ENCODE measurements around the gene RFNG. TPM values are rescaled to one million over a fixed set of nuclear protein-coding genes. Genes with fewer than 3 reads are reported as not detected.

Gene RFNG
- polyA plus RNA-seq, 2 of the 4 experiments (the other 2 are of a cell fraction), result 8.4 to 25.7 TPM

GRCh38 chr17:82062076-82062983 lies 10.7 kb upstream of the RFNG start (continued):
- TF ChIP-seq MAX (IDR thresholded peaks at IDR 0.05) (no peak), KDM5A (IDR thresholded peaks at IDR 0.05) (no peak), CEBPB (IDR thresholded peaks at IDR 0.05) (no peak), HMGXB4 (CRISPR knock-in tag; IDR thresholded peaks at IDR 0.05; ENCODE audit: borderline replicate concordance) (no peak), ZC3H11A (IDR thresholded peaks at IDR 0.05) (no peak), POLR2A (IDR thresholded peaks at IDR 0.05; ENCODE audit: low read length) (no peak), CBX2 (IDR thresholded peaks at IDR 0.05; ENCODE audit: borderline replicate concordance, low read depth) (no peak), RAD21 (conservative IDR thresholded peaks at IDR 0.05 in 1 of 2, IDR thresholded peaks at IDR 0.05 in 1 of 2) (no peak)

GRCh38 chr17:82061047-82061925 lies 9.7 kb upstream of the RFNG start:
- POLR2A ChIA-PET, result interaction anchor here (2.8 kb wide), 1 partner anchor 24 kb away, joined by 10 read pairs; the partner anchor contains the start of gene DCXR
- 91% methylated on average over 16 of the region's 34 CpGs for WGBS (ENCODE audit: missing lambda C conversion rate)
- FAIRE-seq (no peak), DNase-seq (ENCODE audit: low read depth in 1 of 2, low spot score in 1 of 2) (no peak), ATAC-seq (peak in 1 of 2 experiments; percentile 0; a peak in 1 of 6 replicates)
- H3K9me3 ChIP-seq, result no peaks in the 10 kb centered on the region
- peaks cover 18% of the 10 kb centered on the region for H3K4me1 ChIP-seq
- no peak overlapping the region for H3K27ac ChIP-seq
- no peak overlapping the region for H3K4me3 ChIP-seq
- TF ChIP-seq HEYL (CRISPR knock-in tag; IDR thresholded peaks at IDR 0.05), result no peak
- TF ChIP-seq JUN (IDR thresholded peaks at IDR 0.05), result no peak
- TF ChIP-seq EHMT2 (IDR thresholded peaks at IDR 0.05; ENCODE audit: low read depth), result no peak
- TF ChIP-seq CTCF (IDR thresholded peaks at IDR 0.05), result no peak
- TF ChIP-seq EP300 (IDR thresholded peaks at IDR 0.05), result no peak
- no peak for TF ChIP-seq CBX2 (IDR thresholded peaks at IDR 0.05; ENCODE audit: borderline replicate concordance, low read depth)
- no peak for TF ChIP-seq CBX8 (IDR thresholded peaks at IDR 0.05)
- no peak for TF ChIP-seq POLR2AphosphoS2 (conservative IDR thresholded peaks at IDR 0.05; ENCODE audit: low read length)
- TF ChIP-seq ATOH8 (CRISPR knock-in tag; IDR thresholded peaks at IDR 0.05; ENCODE audit: low read depth), result no peak
- no peak for TF ChIP-seq HOXA7 (CRISPR knock-in tag; IDR thresholded peaks at IDR 0.05)
- TF ChIP-seq CHD2 (IDR thresholded peaks at IDR 0.05; ENCODE audit: low read length, partially characterized antibody), result no peak
- TF ChIP-seq KDM1A (IDR thresholded peaks at IDR 0.05; ENCODE audit: low read depth), result no peak
- no peak for TF ChIP-seq ZSCAN20 (CRISPR knock-in tag; IDR thresholded peaks at IDR 0.05)
- no peak for TF ChIP-seq PBX3 (IDR thresholded peaks at IDR 0.05)
- TF ChIP-seq USF2 (IDR thresholded peaks at IDR 0.05), result no peak
- TF ChIP-seq PHF8 (IDR thresholded peaks at IDR 0.05; ENCODE audit: borderline replicate concordance, low read depth), result no peak
- TF ChIP-seq TFCP2L1 (CRISPR knock-in tag; IDR thresholded peaks at IDR 0.05), result no peak
- no peak for TF ChIP-seq HES2 (IDR thresholded peaks at IDR 0.05)
- H3K4me2 ChIP-seq, result no peak overlapping the region
- CTCF ChIA-PET, result interaction anchor here (1.1 to 21.7 kb wide), 6 partner anchors 9 to 102 kb away, joined by 3 to 191 read pairs (median 4); partner anchors contain the start of genes DCXR, GPS1, RAC3 and RFNG

Data from A549 (cell line).